ENCODE measurements around the gene PAF1. TPM values are rescaled to one million over a fixed set of nuclear protein-coding genes. Genes with fewer than 3 reads are reported as not detected.

PAF1 gene
- polyA plus RNA-seq, 2 of the 4 experiments (the other 2 are of a cell fraction): 103 to 110 TPM

DNA sequence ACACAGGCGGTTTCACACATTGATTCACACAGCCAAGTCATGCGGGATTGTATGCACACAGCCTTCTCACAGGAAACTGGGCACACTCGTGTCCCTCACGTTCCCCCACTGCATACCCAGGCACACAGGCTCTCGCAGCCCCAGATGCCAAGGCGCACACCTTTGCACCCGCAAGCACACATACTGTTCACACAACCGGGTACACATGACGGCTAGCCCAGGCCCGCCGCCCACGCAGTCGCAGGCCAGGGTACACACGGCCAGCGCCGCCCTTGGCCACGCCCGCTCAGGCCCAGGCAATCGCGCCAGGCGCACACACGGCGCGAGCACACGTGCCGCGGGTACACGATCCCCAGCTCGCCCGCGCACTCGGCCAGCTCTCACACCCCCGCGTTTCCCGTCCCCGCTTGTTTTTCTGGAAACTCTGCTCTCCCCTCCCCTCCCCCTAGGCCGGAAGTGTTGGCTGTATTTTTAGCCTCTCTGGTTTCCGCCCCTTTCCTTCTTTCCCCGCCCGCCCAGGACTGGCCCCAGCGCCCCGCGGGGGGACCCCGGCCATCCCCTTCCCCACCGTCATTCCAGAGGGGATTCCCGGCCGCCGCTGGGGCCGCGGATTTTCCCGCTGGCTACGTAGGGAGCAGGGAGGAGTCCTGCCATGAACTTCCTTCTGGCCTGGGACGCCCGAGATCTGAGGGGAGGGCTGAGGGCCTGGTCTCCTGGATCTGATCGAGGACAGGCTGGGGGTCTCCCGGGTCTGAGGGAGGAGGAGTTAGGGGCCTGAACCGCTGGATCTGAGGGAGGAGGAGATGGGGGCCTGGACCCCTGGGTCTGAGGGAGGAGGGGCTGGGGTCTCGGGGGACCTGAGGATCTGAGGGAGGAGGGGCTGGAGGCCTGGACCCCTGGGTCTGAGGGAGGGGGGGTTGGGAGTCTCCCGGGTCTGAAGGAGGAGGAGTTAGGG lies 11.7 kb upstream of the PAF1 start (continued):
- TF ChIP-seq HMGXB4 (CRISPR knock-in tag; IDR thresholded peaks at IDR 0.05; ENCODE audit: borderline replicate concordance) (peak; percentile 82; the same call in 1 of the 2 replicates), MAZ (IDR thresholded peaks at IDR 0.05; ENCODE audit: borderline replicate concordance, low read depth, low read length) (0 out of 2 replicates have a peak, but pooled peaks have one; percentile 64), SREBF2 (IDR thresholded peaks at IDR 0.05) (no peak), JUNB (IDR thresholded peaks at IDR 0.05) (no peak), FOSL2 (IDR thresholded peaks at IDR 0.05) (no peak; the same call in 1 of the 2 replicates), FOSL2 (CRISPR knock-in tag; IDR thresholded peaks at IDR 0.05) (peak; percentile 51; the same call in 1 of the 2 replicates), CHD4 (IDR thresholded peaks at IDR 0.05; ENCODE audit: borderline replicate concordance) (no peak), PHF8 (IDR thresholded peaks at IDR 0.05; ENCODE audit: borderline replicate concordance, low read depth) (no peak), CHD2 (IDR thresholded peaks at IDR 0.05; ENCODE audit: low read length, partially characterized antibody) (no peak), USF2 (IDR thresholded peaks at IDR 0.05) (peak; percentile 78), HOXA7 (CRISPR knock-in tag; IDR thresholded peaks at IDR 0.05) (peak; percentile 86; the same call in 1 of the 2 replicates), TP53 (CRISPR knock-in tag; IDR thresholded peaks at IDR 0.05) (peak; percentile 96), HOXB5 (CRISPR knock-in tag; IDR thresholded peaks at IDR 0.05) (peak; percentile 95), EP300 (IDR thresholded peaks at IDR 0.05) (no peak; a peak in 1 of 5 replicates), KDM5A (IDR thresholded peaks at IDR 0.05) (no peak), NR3C1 (IDR thresholded peaks at IDR 0.05) (no peak), HEYL (CRISPR knock-in tag; IDR thresholded peaks at IDR 0.05) (peak; percentile 90; the same call in 1 of the 2 replicates), EHF (CRISPR knock-in tag; IDR thresholded peaks at IDR 0.05) (peak; percentile 96; the same call in 1 of the 2 replicates), POLR2A (IDR thresholded peaks at IDR 0.05; ENCODE audit: low read length) (peak; percentile 41; the same call in 1 of the 2 replicates), RFX5 (IDR thresholded peaks at IDR 0.05) (no peak), ATOH8 (CRISPR knock-in tag; IDR thresholded peaks at IDR 0.05; ENCODE audit: low read depth) (peak; percentile 98), FOXS1 (CRISPR knock-in tag; IDR thresholded peaks at IDR 0.05) (peak; percentile 92), GATA3 (IDR thresholded peaks at IDR 0.05; ENCODE audit: borderline replicate concordance) (peak; percentile 55), RNF2 (IDR thresholded peaks at IDR 0.05; ENCODE audit: borderline replicate concordance, low read depth) (0 out of 2 replicates have a peak, but pooled peaks have one; percentile 54), JUN (IDR thresholded peaks at IDR 0.05) (peak; percentile 74 to 79; a peak in 3 of 5 replicates), TFCP2L1 (CRISPR knock-in tag; IDR thresholded peaks at IDR 0.05) (peak; percentile 90), BHLHE40 (IDR thresholded peaks at IDR 0.05; ENCODE audit: low read depth, low read length) (peak; percentile 92), CBX2 (IDR thresholded peaks at IDR 0.05; ENCODE audit: borderline replicate concordance, low read depth) (no peak), CEBPB (IDR thresholded peaks at IDR 0.05) (no peak), NPAS2 (CRISPR knock-in tag; IDR thresholded peaks at IDR 0.05; ENCODE audit: borderline replicate concordance) (no peak), ESRRA (IDR thresholded peaks at IDR 0.05; ENCODE audit: borderline replicate concordance, low read length) (peak; percentile 29; the same call in 1 of the 2 replicates), ZNF302 (CRISPR knock-in tag; IDR thresholded peaks at IDR 0.05) (no peak)
- TF ChIP-seq, protein P1, sequence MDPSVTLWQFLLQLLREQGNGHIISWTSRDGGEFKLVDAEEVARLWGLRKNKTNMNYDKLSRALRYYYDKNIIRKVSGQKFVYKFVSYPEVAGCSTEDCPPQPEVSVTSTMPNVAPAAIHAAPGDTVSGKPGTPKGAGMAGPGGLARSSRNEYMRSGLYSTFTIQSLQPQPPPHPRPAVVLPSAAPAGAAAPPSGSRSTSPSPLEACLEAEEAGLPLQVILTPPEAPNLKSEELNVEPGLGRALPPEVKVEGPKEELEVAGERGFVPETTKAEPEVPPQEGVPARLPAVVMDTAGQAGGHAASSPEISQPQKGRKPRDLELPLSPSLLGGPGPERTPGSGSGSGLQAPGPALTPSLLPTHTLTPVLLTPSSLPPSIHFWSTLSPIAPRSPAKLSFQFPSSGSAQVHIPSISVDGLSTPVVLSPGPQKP (IDR thresholded peaks at IDR 0.05; ENCODE audit: low read depth, low read length): 0 out of 2 replicates have a peak, but pooled peaks have one; percentile 54
- TF ChIP-seq, protein P2, sequence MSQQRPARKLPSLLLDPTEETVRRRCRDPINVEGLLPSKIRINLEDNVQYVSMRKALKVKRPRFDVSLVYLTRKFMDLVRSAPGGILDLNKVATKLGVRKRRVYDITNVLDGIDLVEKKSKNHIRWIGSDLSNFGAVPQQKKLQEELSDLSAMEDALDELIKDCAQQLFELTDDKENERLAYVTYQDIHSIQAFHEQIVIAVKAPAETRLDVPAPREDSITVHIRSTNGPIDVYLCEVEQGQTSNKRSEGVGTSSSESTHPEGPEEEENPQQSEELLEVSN (IDR thresholded peaks at IDR 0.05; ENCODE audit: borderline replicate concordance, low read depth): peak; percentile 94
- TF ChIP-seq, protein P3, sequence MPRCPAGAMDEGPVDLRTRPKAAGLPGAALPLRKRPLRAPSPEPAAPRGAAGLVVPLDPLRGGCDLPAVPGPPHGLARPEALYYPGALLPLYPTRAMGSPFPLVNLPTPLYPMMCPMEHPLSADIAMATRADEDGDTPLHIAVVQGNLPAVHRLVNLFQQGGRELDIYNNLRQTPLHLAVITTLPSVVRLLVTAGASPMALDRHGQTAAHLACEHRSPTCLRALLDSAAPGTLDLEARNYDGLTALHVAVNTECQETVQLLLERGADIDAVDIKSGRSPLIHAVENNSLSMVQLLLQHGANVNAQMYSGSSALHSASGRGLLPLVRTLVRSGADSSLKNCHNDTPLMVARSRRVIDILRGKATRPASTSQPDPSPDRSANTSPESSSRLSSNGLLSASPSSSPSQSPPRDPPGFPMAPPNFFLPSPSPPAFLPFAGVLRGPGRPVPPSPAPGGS (IDR thresholded peaks at IDR 0.05): no peak; the same call in 2 of the 3 replicates
- TF ChIP-seq, protein P4, sequence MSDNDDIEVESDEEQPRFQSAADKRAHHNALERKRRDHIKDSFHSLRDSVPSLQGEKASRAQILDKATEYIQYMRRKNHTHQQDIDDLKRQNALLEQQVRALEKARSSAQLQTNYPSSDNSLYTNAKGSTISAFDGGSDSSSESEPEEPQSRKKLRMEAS (IDR thresholded peaks at IDR 0.05): peak; percentile 98
